ENCODE data around the gene GRIK3. TPM values are rescaled to one million over a fixed set of nuclear protein-coding genes. Genes with fewer than 3 reads are reported as not detected.

GRIK3 gene
- total RNA-seq, 1 experiment from 2014 or later, result not detected

- DNase-seq (ENCODE audit: low spot score), result no peak
Measured at GRCh38 chr1:37015713-37016112, 18.6 kb downstream of the GRIK3 start.

GRCh38 chr1:37012226-37012625 lies 22.1 kb downstream of the GRIK3 start:
- DNase-seq (ENCODE audit: low spot score), result no peak

- no peak for DNase-seq (ENCODE audit: low spot score)
Measured at GRCh38 chr1:37010011-37010410, 24.3 kb downstream of the GRIK3 start.

GRCh38 chr1:37009521-37009920 lies 24.8 kb downstream of the GRIK3 start:
- no peak for DNase-seq (ENCODE audit: low spot score)

- no peak for DNase-seq (ENCODE audit: low spot score)
Measured at GRCh38 chr1:37006132-37006868, 28.0 kb downstream of the GRIK3 start.

- DNase-seq (ENCODE audit: low spot score), result no peak
Measured at GRCh38 chr1:37002898-37003297, 31.4 kb downstream of the GRIK3 start.

GRCh38 chr1:37001703-37002102 lies 32.6 kb downstream of the GRIK3 start:
- DNase-seq (ENCODE audit: low spot score), result no peak

GRCh38 chr1:36996106-36996505 lies 38.2 kb downstream of the GRIK3 start:
- no peak for DNase-seq (ENCODE audit: low spot score)

GRCh38 chr1:36994868-36995267 lies 39.4 kb downstream of the GRIK3 start:
- DNase-seq (ENCODE audit: low spot score), result no peak

GRCh38 chr1:36994294-36994693 lies 40.0 kb downstream of the GRIK3 start:
- DNase-seq (ENCODE audit: low spot score), result no peak

- DNase-seq (ENCODE audit: low spot score), result no peak
Measured at GRCh38 chr1:36992139-36992943, 42.0 kb downstream of the GRIK3 start.

GRCh38 chr1:36991551-36991950 lies 42.8 kb downstream of the GRIK3 start:
- DNase-seq (ENCODE audit: low spot score), result no peak

GRCh38 chr1:36990928-36991327 lies 43.4 kb downstream of the GRIK3 start:
- no peak for DNase-seq (ENCODE audit: low spot score)

GRCh38 chr1:36989241-36989640 lies 45.1 kb downstream of the GRIK3 start:
- no peak for DNase-seq (ENCODE audit: low spot score)

- no peak for DNase-seq (ENCODE audit: low spot score)
Measured at GRCh38 chr1:36988741-36989193, 45.5 kb downstream of the GRIK3 start.

- DNase-seq (ENCODE audit: low spot score), result no peak
Measured at GRCh38 chr1:36988321-36988720, 46.0 kb downstream of the GRIK3 start.

- no peak for DNase-seq (ENCODE audit: low spot score)
Measured at GRCh38 chr1:36987276-36987675, 47.0 kb downstream of the GRIK3 start.

GRCh38 chr1:36986241-36986985 lies 47.9 kb downstream of the GRIK3 start:
- DNase-seq (ENCODE audit: low spot score), result no peak

- DNase-seq (ENCODE audit: low spot score), result no peak
Measured at GRCh38 chr1:36984675-36985074, 49.6 kb downstream of the GRIK3 start.

GRCh38 chr1:36984026-36984425 lies 50.3 kb downstream of the GRIK3 start:
- DNase-seq (ENCODE audit: low spot score), result no peak

- DNase-seq (ENCODE audit: low spot score), result no peak
Measured at GRCh38 chr1:36982709-36983108, 51.6 kb downstream of the GRIK3 start.

Measured in H4 (cell line).